Endothelial cell (in vitro differentiated cells): ENCODE measurements around the gene LRRC45. TPM values are rescaled to one million over a fixed set of nuclear protein-coding genes. Genes with fewer than 3 reads are reported as not detected.

Experiments used
- DNase-seq: peaks from one replicate; pipeline ENCODE4 v3.0.0; 2021; ENCODE audit warnings: low spot score
- H3K27ac Mint-ChIP-seq: one replicate; pipeline ENCODE4 v1.8.0; 2021; ENCODE audit warnings: mixed read lengths, inconsistent platforms; ENCODE audit not compliant: unreplicated experiment
- H3K27me3 Mint-ChIP-seq: one replicate; pipeline ENCODE4 v1.8.0; 2021; ENCODE audit warnings: mild to moderate bottlenecking, moderate library complexity, mixed read lengths, inconsistent platforms; ENCODE audit not compliant: unreplicated experiment
- H3K36me3 Mint-ChIP-seq: one replicate; pipeline ENCODE4 v1.8.0; 2021; ENCODE audit warnings: mild to moderate bottlenecking, low read depth, mixed read lengths, inconsistent platforms; ENCODE audit not compliant: unreplicated experiment
- H3K4me1 Mint-ChIP-seq: one replicate; pipeline ENCODE4 v1.8.0; 2021; ENCODE audit warnings: mild to moderate bottlenecking, mixed read lengths, inconsistent platforms; ENCODE audit not compliant: unreplicated experiment
- H3K4me3 Mint-ChIP-seq: one replicate; pipeline ENCODE4 v1.8.0; 2021; ENCODE audit warnings: mild to moderate bottlenecking, mixed read lengths, inconsistent platforms; ENCODE audit not compliant: unreplicated experiment
- H3K9me3 Mint-ChIP-seq: one replicate; pipeline ENCODE4 v1.8.0; 2021; ENCODE audit warnings: mixed read lengths, inconsistent platforms; ENCODE audit not compliant: unreplicated experiment
- total RNA-seq: library from RNA; stranded (reverse); fragmentation: NEBNext Ultra II Directional; extraction: Animal tissue kit (Norgen Biotek cat#: 25700); gene quantifications from one replicate; pipeline ENCODE4 v1.2.1, GENCODE V29; 2021; ENCODE audit not compliant: unreplicated experiment
- TF ChIP-seq, protein P1 (sequence below): fragments of 200-600 bp; sonication (generic); IDR thresholded peaks from one replicate; pipeline ENCODE4 v1.5.0; 2021; ENCODE audit warnings: antibody characterized with exemption; ENCODE audit not compliant: unreplicated experiment

Gene LRRC45
- total RNA-seq, 1 donor from 2014 or later, result 12.2 TPM

DNA sequence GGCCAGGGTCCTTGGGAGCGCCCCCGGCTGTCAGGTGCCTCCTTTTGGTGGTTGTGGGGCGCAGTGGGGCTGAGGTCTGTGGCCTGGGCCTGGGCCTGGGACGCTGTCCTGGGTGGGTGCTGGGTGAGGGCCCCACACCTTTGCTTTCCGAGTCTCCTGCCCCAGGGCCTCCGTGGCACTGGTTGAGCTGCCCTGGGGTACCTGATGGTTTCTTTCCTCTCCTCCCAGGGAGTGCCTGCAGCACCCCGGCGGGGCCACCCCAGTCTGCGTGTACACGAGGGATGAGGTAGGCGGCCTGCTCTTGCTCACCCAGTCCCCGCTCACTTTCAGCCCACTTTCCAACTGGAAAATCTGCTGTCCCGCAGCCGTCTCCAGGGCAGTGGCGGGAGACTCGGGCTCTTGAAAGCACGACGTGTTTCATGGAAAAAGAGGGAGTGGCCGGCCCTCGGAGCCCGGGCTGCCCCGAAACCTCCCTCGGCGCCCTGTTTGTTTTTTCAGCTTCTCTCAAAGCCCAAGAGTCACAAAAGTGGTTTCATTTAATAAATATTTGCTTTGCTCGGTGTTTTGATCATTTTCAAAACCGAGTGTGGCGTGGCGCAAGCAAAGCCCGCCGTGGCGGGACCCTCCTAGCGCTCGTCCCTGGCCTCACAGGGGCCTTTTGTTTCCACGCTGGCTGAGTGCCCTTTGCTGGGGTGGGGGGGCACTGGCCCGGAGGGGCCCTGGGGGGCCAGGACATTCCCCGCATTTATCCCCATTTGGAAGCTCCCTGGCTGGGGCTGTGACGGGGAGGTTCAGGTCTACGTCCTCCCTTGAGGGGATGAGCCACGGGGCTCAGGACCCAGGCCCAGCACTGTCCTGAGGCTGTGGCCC, 28.3 kb upstream of the LRRC45 start:
- Mint-ChIP-seq H3K4me3 (no peak overlapping the region), H3K9me3 (no peaks in the 10 kb centered on the region), H3K27ac (no peak overlapping the region), H3K36me3 (peaks cover 4% of the 10 kb centered on the region), H3K27me3 (peaks cover 3% of the 10 kb centered on the region), H3K4me1 (peaks cover 9% of the 10 kb centered on the region)
- TF ChIP-seq, protein P1, sequence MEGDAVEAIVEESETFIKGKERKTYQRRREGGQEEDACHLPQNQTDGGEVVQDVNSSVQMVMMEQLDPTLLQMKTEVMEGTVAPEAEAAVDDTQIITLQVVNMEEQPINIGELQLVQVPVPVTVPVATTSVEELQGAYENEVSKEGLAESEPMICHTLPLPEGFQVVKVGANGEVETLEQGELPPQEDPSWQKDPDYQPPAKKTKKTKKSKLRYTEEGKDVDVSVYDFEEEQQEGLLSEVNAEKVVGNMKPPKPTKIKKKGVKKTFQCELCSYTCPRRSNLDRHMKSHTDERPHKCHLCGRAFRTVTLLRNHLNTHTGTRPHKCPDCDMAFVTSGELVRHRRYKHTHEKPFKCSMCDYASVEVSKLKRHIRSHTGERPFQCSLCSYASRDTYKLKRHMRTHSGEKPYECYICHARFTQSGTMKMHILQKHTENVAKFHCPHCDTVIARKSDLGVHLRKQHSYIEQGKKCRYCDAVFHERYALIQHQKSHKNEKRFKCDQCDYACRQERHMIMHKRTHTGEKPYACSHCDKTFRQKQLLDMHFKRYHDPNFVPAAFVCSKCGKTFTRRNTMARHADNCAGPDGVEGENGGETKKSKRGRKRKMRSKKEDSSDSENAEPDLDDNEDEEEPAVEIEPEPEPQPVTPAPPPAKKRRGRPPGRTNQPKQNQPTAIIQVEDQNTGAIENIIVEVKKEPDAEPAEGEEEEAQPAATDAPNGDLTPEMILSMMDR, result no peak
- no peak for DNase-seq

DNA sequence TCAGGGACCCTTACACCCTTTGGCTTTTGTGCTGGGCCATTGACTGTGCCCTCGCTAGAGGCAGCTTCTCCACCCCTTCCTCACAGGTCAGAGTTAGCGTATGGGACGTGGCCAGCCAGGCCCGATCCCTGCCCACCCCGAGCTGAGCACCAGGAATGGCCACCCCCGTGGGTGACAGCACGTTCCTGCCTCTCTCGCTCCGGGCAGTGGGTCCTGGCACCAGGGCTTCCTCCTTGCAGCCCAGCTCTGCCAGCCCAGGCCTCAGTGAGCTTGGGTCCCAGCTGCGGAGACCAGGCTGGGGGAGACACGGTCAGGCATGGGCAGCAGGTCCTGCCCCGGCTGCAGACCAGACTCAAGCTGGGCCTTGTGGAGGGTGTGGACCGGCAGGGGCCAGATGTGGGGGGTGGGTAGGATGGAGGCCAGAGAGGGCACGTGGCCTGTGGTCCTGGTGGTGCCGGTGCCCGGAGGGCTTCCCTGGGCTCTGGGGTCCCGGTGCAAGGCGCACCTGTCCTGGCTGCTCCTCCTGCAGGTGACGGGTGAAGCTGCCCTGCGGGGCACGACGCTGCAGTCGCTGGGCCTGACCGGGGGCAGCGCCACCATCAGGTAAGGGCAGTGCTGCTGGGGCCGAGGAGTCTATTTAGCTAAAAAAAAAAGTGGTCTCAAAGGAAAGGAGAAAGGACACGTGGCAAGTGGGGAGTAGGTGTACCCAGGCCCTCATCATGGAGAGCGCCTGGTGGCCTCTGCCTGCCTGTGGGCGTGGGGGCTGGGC, 27.5 kb upstream of the LRRC45 start:
- TF ChIP-seq, protein P1, result no peak
- Mint-ChIP-seq H3K27ac (no peak overlapping the region), H3K9me3 (no peaks in the 10 kb centered on the region), H3K27me3 (peaks cover 3% of the 10 kb centered on the region), H3K4me1 (peaks cover 8% of the 10 kb centered on the region), H3K4me3 (no peak overlapping the region), H3K36me3 (peaks cover 2% of the 10 kb centered on the region)
- no peak for DNase-seq

- Mint-ChIP-seq H3K27ac (no peak overlapping the region), H3K27me3 (no peaks in the 10 kb centered on the region)
- TF ChIP-seq, protein P1, result no peak
Measured at GRCh38 chr17:81996232-81996756, 26.8 kb upstream of the LRRC45 start.

GRCh38 chr17:81996757-81997441, 26.2 kb upstream of the LRRC45 start:
- Mint-ChIP-seq H3K9me3 (no peaks in the 10 kb centered on the region), H3K4me3 (no peak overlapping the region), H3K27me3 (no peaks in the 10 kb centered on the region), H3K4me1 (peaks cover 6% of the 10 kb centered on the region), H3K36me3 (no peaks in the 10 kb centered on the region), H3K27ac (peak overlapping the region; percentile 30)
- DNase-seq, result no peak
- TF ChIP-seq, protein P1, result no peak

More at GRCh38 chr17:81996232-81996756, 26.8 kb upstream of the LRRC45 start:
- Mint-ChIP-seq H3K4me3 (no peak overlapping the region), H3K4me1 (peaks cover 6% of the 10 kb centered on the region), H3K9me3 (no peaks in the 10 kb centered on the region), H3K36me3 (no peaks in the 10 kb centered on the region)
- DNase-seq, result no peak
